Right lobe of liver (tissue), 4 donors: ENCODE measurements around the gene SLC2A10.

ENCODE experiments used
- POLR2A ChIP-seq: fragments of 450-650 bp; IDR thresholded peaks from one replicate; pipeline ENCODE4 v1.6.1; 2017; ENCODE audit warnings: antibody characterized with exemption, mild to moderate bottlenecking
- TF ChIP-seq, protein P1 (sequence below), 4 donors: fragments of 200-600 bp in 3 of 4; fragments of 450-650 bp in 1 of 4; IDR thresholded peaks; one replicate each; pipeline versions ENCODE4 v1.5.1 to v1.8.0; 2016 to 2022; ENCODE audit warnings: antibody characterized with exemption in 4 of 4, mild to moderate bottlenecking in 2 of 4
- donor health status: DM: no; HTN: no; CAD: no.
- donor health status: DM: no; HTN: no; CAD: no.
- donor health status: DM: no; HTN: yes; CAD: no.

- TF ChIP-seq, protein P1, sequence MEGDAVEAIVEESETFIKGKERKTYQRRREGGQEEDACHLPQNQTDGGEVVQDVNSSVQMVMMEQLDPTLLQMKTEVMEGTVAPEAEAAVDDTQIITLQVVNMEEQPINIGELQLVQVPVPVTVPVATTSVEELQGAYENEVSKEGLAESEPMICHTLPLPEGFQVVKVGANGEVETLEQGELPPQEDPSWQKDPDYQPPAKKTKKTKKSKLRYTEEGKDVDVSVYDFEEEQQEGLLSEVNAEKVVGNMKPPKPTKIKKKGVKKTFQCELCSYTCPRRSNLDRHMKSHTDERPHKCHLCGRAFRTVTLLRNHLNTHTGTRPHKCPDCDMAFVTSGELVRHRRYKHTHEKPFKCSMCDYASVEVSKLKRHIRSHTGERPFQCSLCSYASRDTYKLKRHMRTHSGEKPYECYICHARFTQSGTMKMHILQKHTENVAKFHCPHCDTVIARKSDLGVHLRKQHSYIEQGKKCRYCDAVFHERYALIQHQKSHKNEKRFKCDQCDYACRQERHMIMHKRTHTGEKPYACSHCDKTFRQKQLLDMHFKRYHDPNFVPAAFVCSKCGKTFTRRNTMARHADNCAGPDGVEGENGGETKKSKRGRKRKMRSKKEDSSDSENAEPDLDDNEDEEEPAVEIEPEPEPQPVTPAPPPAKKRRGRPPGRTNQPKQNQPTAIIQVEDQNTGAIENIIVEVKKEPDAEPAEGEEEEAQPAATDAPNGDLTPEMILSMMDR (IDR thresholded peaks at IDR 0.05) = no peak
- no peak for TF ChIP-seq POLR2A
Measured at GRCh38 chr20:46677608-46678007, 31.8 kb upstream of the SLC2A10 start.
